ENCODE results near the gene SYT6.
"Not testable (repeated sequence)": the region's sequence is repeated elsewhere in the genome, so short reads cannot be mapped to it uniquely, and the experiment has no call there.

SYT6 gene

GRCh38 chr1:114065671-114066070, 88.0 kb downstream of the SYT6 start:
- DNase-seq = not testable (repeated sequence)

DNA sequence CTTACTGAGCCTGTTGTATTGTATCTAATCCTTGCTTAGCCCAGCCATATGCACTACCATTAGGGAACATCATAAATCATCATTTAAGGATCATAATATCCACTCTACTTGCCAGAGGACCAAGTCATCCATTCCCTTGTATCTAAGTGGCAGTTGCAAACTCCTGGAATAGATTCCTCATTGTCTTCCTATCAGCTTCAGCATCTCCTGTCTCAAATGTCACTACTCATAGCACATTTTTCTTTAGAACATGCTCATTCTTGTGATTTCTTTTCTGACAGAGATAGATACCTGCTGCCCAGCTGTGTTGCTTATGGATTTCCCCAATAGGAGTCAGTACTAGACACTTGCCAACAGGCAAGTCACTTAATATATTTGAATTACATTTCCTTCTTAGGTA, 90.1 kb downstream of the SYT6 start:
- DNase-seq = no peak

DNA sequence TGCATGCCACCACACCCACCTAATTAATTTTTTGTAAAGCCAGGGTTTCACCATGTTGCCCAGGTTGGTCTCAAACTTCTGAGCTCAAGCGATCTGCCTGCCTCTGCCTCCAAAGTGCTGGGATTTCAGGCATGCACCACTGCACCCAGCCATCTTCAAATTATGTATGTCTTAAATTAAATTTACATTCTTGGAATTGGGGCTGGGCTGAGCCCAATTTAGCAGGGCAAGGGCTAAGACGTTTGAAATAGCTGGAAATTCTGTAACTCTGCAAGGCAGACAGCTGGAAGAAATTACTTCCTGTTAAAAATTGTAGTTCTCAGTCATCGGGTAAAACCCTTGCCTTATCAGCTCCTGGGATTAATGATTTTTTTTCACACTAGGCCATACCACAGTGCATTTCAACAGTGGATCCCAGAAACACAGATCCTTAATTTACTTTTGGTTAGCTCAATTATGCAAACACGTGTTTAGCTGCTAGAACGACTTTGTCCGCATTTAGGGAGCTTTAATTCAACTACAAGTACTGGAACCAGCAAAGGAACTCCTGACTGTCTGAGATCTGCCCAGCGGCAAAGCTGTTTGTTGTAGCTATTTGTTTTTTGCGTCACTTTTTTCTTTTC, 91.1 kb downstream of the SYT6 start:
- DNase-seq = no peak

- DNase-seq = no peak
Observed at GRCh38 chr1:114061121-114061830, 92.4 kb downstream of the SYT6 start.

GRCh38 chr1:114058236-114058635, 95.4 kb downstream of the SYT6 start:
- not testable (repeated sequence) for DNase-seq

GRCh38 chr1:114054148-114054547, 99.5 kb downstream of the SYT6 start:
- DNase-seq = no peak

- DNase-seq = no peak
Observed at GRCh38 chr1:114048232-114048631, 105.4 kb downstream of the SYT6 start.

- DNase-seq = no peak
Observed at GRCh38 chr1:114043548-114043947, 110.1 kb downstream of the SYT6 start.

DNA sequence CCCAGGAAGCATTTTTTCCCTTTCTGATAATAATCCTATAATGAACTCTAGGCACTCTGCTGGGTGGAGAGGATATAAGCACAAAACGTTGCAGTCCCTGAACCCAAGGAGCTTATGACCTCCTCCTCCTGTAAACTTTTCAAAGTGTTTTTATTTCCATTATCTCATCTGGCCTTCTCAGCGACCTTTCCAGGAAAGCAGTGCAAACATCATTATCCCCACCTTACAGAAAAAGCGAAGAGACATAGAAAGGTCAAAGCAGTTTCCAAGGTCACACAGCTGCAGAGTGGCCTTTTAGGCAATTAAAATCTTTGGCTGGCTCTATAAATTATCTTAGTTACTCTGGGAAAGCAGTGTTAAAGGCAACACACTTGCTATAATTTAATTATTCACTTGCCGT, 110.6 kb downstream of the SYT6 start:
- DNase-seq = no peak

- no peak for DNase-seq
Observed at GRCh38 chr1:114040273-114041015, 113.2 kb downstream of the SYT6 start.
